ENCODE data around the gene SIMC1.

SIMC1 gene

DNA sequence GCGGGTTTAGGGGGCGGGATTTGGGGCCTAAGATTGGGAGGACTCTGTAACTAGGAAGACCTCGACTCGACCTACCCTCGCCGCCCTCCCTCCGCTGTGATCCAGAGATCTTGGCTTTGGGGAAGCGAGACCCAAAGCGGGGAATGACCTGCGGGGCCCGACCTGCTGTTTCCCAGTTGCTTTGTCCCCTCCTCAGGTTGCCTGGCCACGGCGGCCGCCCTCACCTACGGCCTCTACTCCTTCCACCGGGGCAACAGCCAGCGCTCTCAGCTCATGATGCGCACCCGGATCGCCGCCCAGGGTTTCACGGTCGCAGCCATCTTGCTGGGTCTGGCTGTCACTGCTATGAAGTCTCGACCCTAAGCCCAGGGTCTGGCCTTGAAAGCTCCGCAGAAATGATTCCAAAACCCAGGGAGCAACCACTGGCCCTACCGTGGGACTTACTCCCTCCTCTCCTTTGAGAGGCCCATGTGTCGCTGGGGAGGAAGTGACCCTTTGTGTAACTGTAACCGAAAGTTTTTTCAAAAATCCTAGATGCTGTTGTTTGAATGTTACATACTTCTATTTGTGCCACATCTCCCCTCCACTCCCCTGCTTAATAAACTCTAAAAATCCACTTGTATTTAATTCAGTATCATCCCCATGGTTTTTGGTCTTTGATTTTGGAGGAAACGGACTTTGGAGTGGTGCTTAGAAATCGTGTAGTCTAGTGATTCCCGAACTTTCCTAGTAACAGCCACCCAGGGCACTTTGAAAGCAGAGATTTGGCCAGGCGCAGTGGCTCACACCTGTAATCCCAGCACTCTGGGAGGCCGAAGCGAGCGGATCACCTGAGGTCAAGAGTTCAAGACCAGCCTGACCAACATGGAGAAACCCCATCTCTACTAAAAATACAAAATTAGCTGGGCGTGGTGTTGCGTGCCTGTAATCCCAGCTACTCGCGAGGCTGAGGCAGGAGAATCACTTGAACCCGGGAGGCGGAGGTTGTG is 151.2 kb downstream of the SIMC1 start:
- DNase-seq: peak; percentile 56

DNA sequence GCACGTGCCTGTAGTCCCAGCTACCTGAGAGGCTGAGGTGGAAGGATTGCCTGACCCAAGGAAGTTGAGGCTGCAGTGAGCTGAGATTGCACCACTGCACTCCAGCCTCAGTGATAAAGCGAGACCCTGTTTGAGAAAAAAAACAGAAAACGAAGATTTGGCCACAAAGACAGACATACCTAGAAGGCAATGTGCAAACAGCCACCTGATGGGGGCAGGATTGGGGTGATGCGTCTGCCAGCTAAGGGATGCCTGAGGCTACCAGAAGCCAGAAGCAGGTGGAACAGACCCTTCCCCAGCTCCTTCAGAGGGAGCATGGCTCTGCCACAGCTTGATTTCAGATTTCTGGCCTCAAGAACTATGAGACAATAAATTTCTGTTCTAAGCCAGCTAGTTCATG is 153.3 kb downstream of the SIMC1 start:
- no peak for DNase-seq

GRCh38 chr5:176391999-176392398 is 153.8 kb downstream of the SIMC1 start:
- DNase-seq: no peak

DNA sequence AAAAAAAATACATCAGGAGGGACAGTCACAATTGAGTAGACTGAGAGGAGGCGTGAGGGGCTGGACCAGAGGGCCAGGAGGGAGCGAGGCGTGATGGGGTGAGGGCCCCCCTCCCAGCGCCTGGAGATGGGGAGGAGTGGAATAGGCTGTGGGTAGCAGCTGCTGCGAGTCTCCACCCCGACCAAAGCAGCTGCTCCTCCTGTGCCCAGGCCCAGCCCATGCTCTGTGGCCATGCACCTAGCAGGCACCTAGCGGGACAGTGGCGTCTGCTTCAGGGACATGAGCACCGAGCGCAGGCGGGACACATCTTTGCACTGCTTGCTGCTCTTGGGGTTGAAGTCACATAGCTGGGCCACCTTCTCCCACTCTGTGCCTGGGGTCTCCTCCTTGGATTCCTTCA is 154.3 kb downstream of the SIMC1 start:
- no peak for DNase-seq

DNA sequence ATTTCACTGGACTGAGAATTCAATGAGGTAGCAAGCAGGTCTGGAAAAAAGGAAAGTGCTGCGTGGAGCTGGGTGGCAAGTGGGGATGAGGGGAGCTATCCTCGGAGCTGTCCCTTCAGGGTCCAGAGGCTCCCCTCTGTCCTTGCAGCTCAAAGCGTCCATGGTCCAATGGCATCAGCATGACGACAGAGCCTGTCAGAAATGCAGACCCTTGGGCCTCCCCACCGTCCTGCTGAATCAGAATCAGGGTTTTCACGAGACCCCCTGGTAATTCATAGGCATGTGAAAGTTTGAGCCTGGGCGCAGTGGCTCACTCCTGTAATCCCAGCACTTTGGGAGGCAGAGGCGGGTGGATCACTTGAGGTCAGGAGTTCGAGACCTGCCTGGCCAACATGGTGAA is 155.9 kb downstream of the SIMC1 start:
- DNase-seq: no peak

- DNase-seq: no peak
These were observed 156.9 kb downstream of the SIMC1 start for GRCh38 chr5:176394881-176395675.
